SK-N-SH (cell line): ENCODE results near the gene KRTAP19-1. TPM values are rescaled to one million over a fixed set of nuclear protein-coding genes. Genes with fewer than 3 reads are reported as not detected.

Experiments used
- CTCF ChIA-PET: fragments of 300-600, 350-600 bp; formaldehyde crosslinking; extraction: SDS; loops from one replicate; lab custom pipeline; 2021; lab: Yijun Ruan, JAX
- POLR2A ChIA-PET: fragments of 350-600 bp; sonication (Branson Sonifier 250); formaldehyde crosslinking; extraction: SDS; loops from one replicate; lab custom pipeline; 2020; ENCODE audit warnings: antibody characterized with exemption, inconsistent platforms; lab: Yijun Ruan, JAX
- DNase-seq: peaks from one replicate; pipeline ENCODE4 v3.0.0; 2012
- H2AFZ ChIP-seq: fragments of 200-600 bp; sonication (generic); 2 replicates; pipeline ENCODE4 v1.8.1; 2016; ENCODE audit warnings: antibody characterized with exemption, mild to moderate bottlenecking, low read depth
- H3F3A ChIP-seq: fragments of 200-600 bp; sonication (generic); replicated peaks from 2 replicates; pipeline ENCODE3; 2016; ENCODE audit warnings: antibody characterized with exemption, mild to moderate bottlenecking; ENCODE audit not compliant: insufficient read depth
- H3K27ac ChIP-seq, 2 experiments: fragments of 200-500 bp in 1 of 2; fragments of 200-600 bp in 1 of 2; sonication (Bioruptor generic) in 1 of 2; sonication (generic), shearing (Covaris generic) in 1 of 2; 2 replicates each; pipeline versions ENCODE4 v1.5.1 to v1.6.1; 2014 to 2016; ENCODE audit warnings: low read depth in 2 of 2, inconsistent platforms in 1 of 2, low read length in 1 of 2, mild to moderate bottlenecking in 1 of 2, mixed read lengths in 1 of 2
- H3K27me3 ChIP-seq: fragments of 200-600 bp; sonication (generic), shearing (Covaris generic); 2 replicates; pipeline ENCODE4 v1.6.1; 2016; ENCODE audit warnings: mixed run types; ENCODE audit not compliant: insufficient read depth
- H3K36me3 ChIP-seq, 2 experiments: fragments of 200-500 bp in 1 of 2; fragments of 200-600 bp in 1 of 2; sonication (Bioruptor generic) in 1 of 2; sonication (generic) in 1 of 2; replicated peaks in 1 of 2; 2 replicates each; pipeline versions ENCODE3 to v1.5.1; 2014 to 2016; ENCODE audit warnings: low read length in 1 of 2, mild to moderate bottlenecking in 1 of 2; ENCODE audit not compliant: insufficient read depth in 2 of 2, control insufficient read depth in 1 of 2
- H3K4me1 ChIP-seq, 2 experiments: fragments of 200-500 bp in 1 of 2; fragments of 200-600 bp in 1 of 2; sonication (Bioruptor generic) in 1 of 2; sonication (generic), shearing (Covaris generic) in 1 of 2; 2 replicates each; pipeline versions ENCODE4 v1.5.1 to v1.6.1; 2014 to 2016; ENCODE audit warnings: low read depth in 1 of 2, low read length in 1 of 2, mixed run types in 1 of 2; ENCODE audit not compliant: insufficient read depth in 2 of 2, control insufficient read depth in 1 of 2
- H3K4me2 ChIP-seq: fragments of 200-600 bp; sonication (generic), shearing (Covaris generic); 2 replicates; pipeline ENCODE4 v1.6.1; 2017; ENCODE audit warnings: mixed run types
- H3K4me3 ChIP-seq, 2 experiments: fragments of 200-500 bp in 1 of 2; fragments of 200-600 bp in 1 of 2; sonication (Bioruptor generic) in 1 of 2; sonication (generic), shearing (Covaris generic) in 1 of 2; 2 replicates each; pipeline versions ENCODE4 v1.5.1 to v1.8.1; 2014 to 2016; ENCODE audit warnings: low read depth in 2 of 2, inconsistent platforms in 1 of 2, low read length in 1 of 2, mild to moderate bottlenecking in 1 of 2, mixed read lengths in 1 of 2, moderate library complexity in 1 of 2
- H3K79me2 ChIP-seq: fragments of 200-600 bp; sonication (generic); 2 replicates; pipeline ENCODE4 v1.8.1; 2017; ENCODE audit warnings: mild to moderate bottlenecking; ENCODE audit not compliant: insufficient read depth
- H3K9ac ChIP-seq: fragments of 200-600 bp; sonication (generic); 2 replicates; pipeline ENCODE4 v1.6.1; 2017; ENCODE audit warnings: mixed run types
- H3K9me2 ChIP-seq: fragments of 200-600 bp; sonication (generic); 2 replicates; pipeline ENCODE4 v1.6.1; 2017; ENCODE audit warnings: mixed run types
- H3K9me3 ChIP-seq: fragments of 200-600 bp; sonication (generic); 2 replicates; pipeline ENCODE4 v1.6.1; 2017; ENCODE audit warnings: mixed run types, mild to moderate bottlenecking, moderate library complexity
- H4K20me1 ChIP-seq: fragments of 200-600 bp; sonication (generic); 2 replicates; pipeline ENCODE4 v1.6.1; 2017; ENCODE audit warnings: mild to moderate bottlenecking, mixed run types; ENCODE audit not compliant: insufficient read depth
- EZH2phosphoT487 ChIP-seq: fragments of 200-600 bp; sonication (generic); IDR thresholded peaks from 2 replicates; pipeline ENCODE4 v1.6.1; 2017; ENCODE audit warnings: low read depth, mixed run types, mild to moderate bottlenecking, antibody characterized with exemption, moderate library complexity, borderline replicate concordance
- MXI1 ChIP-seq: IDR thresholded peaks from 2 replicates; pipeline ENCODE4 v1.6.1; 2012; ENCODE audit warnings: mild to moderate bottlenecking, low read depth, low read length, improper control_type of control experiment
- NFIC ChIP-seq: IDR thresholded peaks from 2 replicates; pipeline ENCODE4 v1.4.0; 2012; ENCODE audit warnings: borderline replicate concordance
- POLR2AphosphoS5 ChIP-seq: IDR thresholded peaks from 2 replicates; pipeline ENCODE4 v1.6.1; 2012; ENCODE audit warnings: low read depth, low read length
- RAD21 ChIP-seq: IDR thresholded peaks from 2 replicates; pipeline ENCODE4 v1.6.1; 2012; ENCODE audit warnings: mild to moderate bottlenecking, low read length
- RCOR1 ChIP-seq: fragments of 150-350 bp; IDR thresholded peaks from 2 replicates; pipeline ENCODE4 v1.6.1; 2017; ENCODE audit warnings: antibody characterized with exemption, low read length
- RFX5 ChIP-seq: IDR thresholded peaks from 2 replicates; pipeline ENCODE4 v1.6.1; 2012; ENCODE audit warnings: mild to moderate bottlenecking, improper control_type of control experiment, low read length
- SIN3A ChIP-seq: IDR thresholded peaks from 2 replicates; pipeline ENCODE4 v1.6.1; 2012; ENCODE audit warnings: low read depth, mild to moderate bottlenecking, low read length, moderate library complexity, borderline replicate concordance
- YY1 ChIP-seq: IDR thresholded peaks from 2 replicates; pipeline ENCODE4 v1.4.0; 2012; ENCODE audit warnings: low read depth, mild to moderate bottlenecking
- WGBS: methylation state at CpG from one replicate; pipeline ENCODE4 v1.1.6; 2017; ENCODE audit warnings: low lambda C conversion rate; 5-methylcytosine and 5-hydroxymethylcytosine counted together
- polyA plus RNA-seq, 3 experiments: library from polyadenylated mRNA; depleted of rRNA; stranded (reverse); fragments of >200 nt; gene quantifications; 2 replicates each; pipeline ENCODE4 v1.2.3, GENCODE V29; 2012
- TF ChIP-seq, protein P1 (sequence below): IDR thresholded peaks from 2 replicates; pipeline ENCODE4 v1.4.0; 2012; ENCODE audit warnings: low read depth, borderline replicate concordance

KRTAP19-1 gene
- polyA plus RNA-seq, 1 of the 3 experiments (the other 2 are of a cell fraction): not detected

- Histone ChIP-seq H3K36me3 (no peaks in the 10 kb centered on the region), H3F3A (no peaks in the 10 kb centered on the region), H3K27me3 (peaks cover 10% of the 10 kb centered on the region; the same call in 1 of the 2 replicates), H3K79me2 (no peaks in the 10 kb centered on the region), H3K9me2 (no peaks in the 10 kb centered on the region), H3K9me3 (no peaks in the 10 kb centered on the region)
- DNase-seq: no peak
- TF ChIP-seq RFX5 (no peak), MXI1 (no peak), YY1 (no peak), NFIC (no peak)
- TF ChIP-seq, protein P1, sequence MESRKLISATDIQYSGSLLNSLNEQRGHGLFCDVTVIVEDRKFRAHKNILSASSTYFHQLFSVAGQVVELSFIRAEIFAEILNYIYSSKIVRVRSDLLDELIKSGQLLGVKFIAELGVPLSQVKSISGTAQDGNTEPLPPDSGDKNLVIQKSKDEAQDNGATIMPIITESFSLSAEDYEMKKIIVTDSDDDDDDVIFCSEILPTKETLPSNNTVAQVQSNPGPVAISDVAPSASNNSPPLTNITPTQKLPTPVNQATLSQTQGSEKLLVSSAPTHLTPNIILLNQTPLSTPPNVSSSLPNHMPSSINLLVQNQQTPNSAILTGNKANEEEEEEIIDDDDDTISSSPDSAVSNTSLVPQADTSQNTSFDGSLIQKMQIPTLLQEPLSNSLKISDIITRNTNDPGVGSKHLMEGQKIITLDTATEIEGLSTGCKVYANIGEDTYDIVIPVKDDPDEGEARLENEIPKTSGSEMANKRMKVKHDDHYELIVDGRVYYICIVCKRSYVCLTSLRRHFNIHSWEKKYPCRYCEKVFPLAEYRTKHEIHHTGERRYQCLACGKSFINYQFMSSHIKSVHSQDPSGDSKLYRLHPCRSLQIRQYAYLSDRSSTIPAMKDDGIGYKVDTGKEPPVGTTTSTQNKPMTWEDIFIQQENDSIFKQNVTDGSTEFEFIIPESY: no peak
- TF ChIP-seq, all 33 proteins: peak for 0
- Histone ChIP-seq H3K9ac (no peak within 1 kb of the TSS), H2AFZ (no peak within 1 kb of the TSS), H4K20me1 (no peaks in the 10 kb centered on the region), H3K4me3 (no peak within 1 kb of the TSS), H3K4me1 (no peaks in the 10 kb centered on the region), H3K27ac (no peak within 1 kb of the TSS), H3K4me2 (no peak within 1 kb of the TSS)
- CTCF ChIA-PET: interaction anchor here (1.5 kb wide), 1 partner anchor 58 kb away, joined by 5 read pairs; no protein-coding TSS in a partner anchor
- POLR2A ChIA-PET: no interaction called here
- 1% methylated on average over 6 of the region's 6 CpGs for WGBS
These were observed 21.9 kb upstream of the KRTAP19-1 start, which contains the start of gene KRTAP19-5 for GRCh38 chr21:30502041-30502440. Gene KRTAP19-5 (minus strand): TSS chr21:30502141. CDS start chr21:30502090, 51 bp downstream.

DNA sequence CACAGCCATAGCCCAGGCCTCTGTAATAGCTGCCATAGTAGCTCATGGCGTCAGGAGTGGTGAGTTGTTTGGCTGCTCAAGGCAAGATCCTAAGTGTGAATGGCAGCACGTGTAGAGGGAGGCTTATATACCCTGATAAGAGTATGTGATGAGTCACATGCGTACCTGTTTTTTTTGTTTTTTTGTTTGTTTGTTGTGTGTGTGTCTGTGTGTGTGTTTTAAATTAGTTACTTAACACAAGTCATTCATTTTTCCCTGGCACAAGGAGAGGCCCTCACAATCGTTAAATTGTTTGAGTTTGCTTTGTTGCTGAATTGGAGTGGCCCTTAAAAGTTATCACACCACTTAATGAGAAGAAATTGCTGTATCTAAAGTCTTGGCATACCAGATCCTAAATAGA lies 16.9 kb upstream of the KRTAP19-1 start, which contains the start of gene KRTAP19-4:
Gene KRTAP19-4 (minus strand): TSS at position 101 of the 400 bp plus-strand sequence. CDS start 55 bp downstream, at position 46.
- Histone ChIP-seq H3K4me3 (no peak within 1 kb of the TSS), H3K36me3 (no peaks in the 10 kb centered on the region), H3K79me2 (no peaks in the 10 kb centered on the region), H2AFZ (no peak within 1 kb of the TSS), H3F3A (no peaks in the 10 kb centered on the region), H4K20me1 (no peaks in the 10 kb centered on the region), H3K27me3 (peaks cover 2% of the 10 kb centered on the region; the same call in 1 of the 2 replicates), H3K27ac (no peak within 1 kb of the TSS), H3K9me3 (no peaks in the 10 kb centered on the region), H3K4me2 (no peak within 1 kb of the TSS), H3K4me1 (no peaks in the 10 kb centered on the region), H3K9ac (no peak within 1 kb of the TSS), H3K9me2 (no peaks in the 10 kb centered on the region)
- ChIA-PET POLR2A (no interaction called here), CTCF (no interaction called here)
- TF ChIP-seq EZH2phosphoT487 (no peak), RFX5 (no peak), SIN3A (no peak), RCOR1 (no peak), POLR2AphosphoS5 (no peak), RAD21 (no peak)
- WGBS: 1% methylated on average over 4 of the region's 4 CpGs
- DNase-seq: no peak
